HG03139 (cell line): ENCODE results near the gene CREB3L2.
"Not testable (repeated sequence)": the region's sequence is repeated elsewhere in the genome, so short reads cannot be mapped to it uniquely, and the experiment has no call there.

ENCODE experiments used
- ATAC-seq: cut with Tn5 transposase; IDR thresholded peaks from one replicate; pipeline ENCODE4 v1.9.1; 2021; ENCODE audit not compliant: unreplicated experiment

The CREB3L2 gene

GRCh38 chr7:137970253-137970975, 31.5 kb downstream of the CREB3L2 start:
- ATAC-seq, result no peak

- no peak for ATAC-seq
Observed at GRCh38 chr7:137969828-137970227, 32.1 kb downstream of the CREB3L2 start.

- no peak for ATAC-seq
Observed at GRCh38 chr7:137968890-137969289, 33.0 kb downstream of the CREB3L2 start.

- not testable (repeated sequence) for ATAC-seq
Observed at GRCh38 chr7:137968339-137968738, 33.5 kb downstream of the CREB3L2 start.

- no peak for ATAC-seq
Observed at GRCh38 chr7:137967143-137968018, 34.5 kb downstream of the CREB3L2 start.

- no peak for ATAC-seq
Observed at GRCh38 chr7:137966641-137967142, 35.2 kb downstream of the CREB3L2 start.

- ATAC-seq, result no peak
Observed at GRCh38 chr7:137965942-137966640, 35.8 kb downstream of the CREB3L2 start.

- no peak for ATAC-seq
Observed at GRCh38 chr7:137964824-137965545, 36.9 kb downstream of the CREB3L2 start.

- ATAC-seq, result no peak
Observed at GRCh38 chr7:137962875-137963507, 38.9 kb downstream of the CREB3L2 start.

GRCh38 chr7:137962491-137962874, 39.4 kb downstream of the CREB3L2 start:
- no peak for ATAC-seq

- ATAC-seq, result no peak
Observed at GRCh38 chr7:137961200-137962177, 40.4 kb downstream of the CREB3L2 start.

GRCh38 chr7:137960020-137960419, 41.9 kb downstream of the CREB3L2 start:
- no peak for ATAC-seq

- ATAC-seq, result no peak
Observed at GRCh38 chr7:137958470-137959431, 43.1 kb downstream of the CREB3L2 start.

GRCh38 chr7:137957887-137958286, 44.0 kb downstream of the CREB3L2 start:
- no peak for ATAC-seq

- no peak for ATAC-seq
Observed at GRCh38 chr7:137956591-137956990, 45.3 kb downstream of the CREB3L2 start.

- ATAC-seq, result no peak
Observed at GRCh38 chr7:137956183-137956582, 45.7 kb downstream of the CREB3L2 start.

- ATAC-seq, result no peak
Observed at GRCh38 chr7:137954614-137955013, 47.3 kb downstream of the CREB3L2 start.
